AG09309 (cell line): ENCODE measurements around the gene CSRP3.

Experiments
- DNase-seq: peaks from one replicate; pipeline ENCODE4 v3.0.0-alpha.2; 2010; ENCODE audit warnings: low read depth
- H3K4me3 ChIP-seq: 2 replicates; pipeline ENCODE4 v1.5.1; 2011; ENCODE audit warnings: mild to moderate bottlenecking, low read depth, low read length, moderate library complexity; ENCODE audit not compliant: control insufficient read depth
- TF ChIP-seq, protein P1 (sequence below): IDR thresholded peaks from 2 replicates; pipeline ENCODE4 v1.5.1; 2011; ENCODE audit warnings: mild to moderate bottlenecking, low read depth, low read length, inconsistent platforms; ENCODE audit not compliant: insufficient read depth, control insufficient read depth; ENCODE audit errors: missing control alignments

The CSRP3 gene

DNA sequence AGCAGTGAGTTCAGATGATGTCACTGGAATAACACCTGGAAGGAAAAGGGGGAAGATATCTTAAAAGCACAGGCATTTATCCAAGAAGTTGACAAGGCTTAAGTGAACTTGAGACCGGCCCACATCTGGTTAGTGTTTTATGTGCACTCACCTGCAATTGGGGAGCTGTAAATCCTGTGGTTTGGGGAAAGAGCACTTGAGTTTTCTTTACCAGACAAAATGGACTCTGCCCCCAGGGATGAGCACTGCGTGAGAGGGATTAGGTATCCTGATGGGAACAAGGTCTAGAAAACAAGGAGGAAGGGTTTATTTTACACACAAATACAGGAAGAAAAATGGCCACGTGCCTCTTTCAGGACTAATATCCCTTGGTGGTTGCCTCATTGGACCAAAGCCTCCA, 23.8 kb upstream of the CSRP3 start:
- TF ChIP-seq, protein P1, sequence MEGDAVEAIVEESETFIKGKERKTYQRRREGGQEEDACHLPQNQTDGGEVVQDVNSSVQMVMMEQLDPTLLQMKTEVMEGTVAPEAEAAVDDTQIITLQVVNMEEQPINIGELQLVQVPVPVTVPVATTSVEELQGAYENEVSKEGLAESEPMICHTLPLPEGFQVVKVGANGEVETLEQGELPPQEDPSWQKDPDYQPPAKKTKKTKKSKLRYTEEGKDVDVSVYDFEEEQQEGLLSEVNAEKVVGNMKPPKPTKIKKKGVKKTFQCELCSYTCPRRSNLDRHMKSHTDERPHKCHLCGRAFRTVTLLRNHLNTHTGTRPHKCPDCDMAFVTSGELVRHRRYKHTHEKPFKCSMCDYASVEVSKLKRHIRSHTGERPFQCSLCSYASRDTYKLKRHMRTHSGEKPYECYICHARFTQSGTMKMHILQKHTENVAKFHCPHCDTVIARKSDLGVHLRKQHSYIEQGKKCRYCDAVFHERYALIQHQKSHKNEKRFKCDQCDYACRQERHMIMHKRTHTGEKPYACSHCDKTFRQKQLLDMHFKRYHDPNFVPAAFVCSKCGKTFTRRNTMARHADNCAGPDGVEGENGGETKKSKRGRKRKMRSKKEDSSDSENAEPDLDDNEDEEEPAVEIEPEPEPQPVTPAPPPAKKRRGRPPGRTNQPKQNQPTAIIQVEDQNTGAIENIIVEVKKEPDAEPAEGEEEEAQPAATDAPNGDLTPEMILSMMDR, result no peak
- no peak for DNase-seq
- H3K4me3 ChIP-seq, result no peak overlapping the region

DNA sequence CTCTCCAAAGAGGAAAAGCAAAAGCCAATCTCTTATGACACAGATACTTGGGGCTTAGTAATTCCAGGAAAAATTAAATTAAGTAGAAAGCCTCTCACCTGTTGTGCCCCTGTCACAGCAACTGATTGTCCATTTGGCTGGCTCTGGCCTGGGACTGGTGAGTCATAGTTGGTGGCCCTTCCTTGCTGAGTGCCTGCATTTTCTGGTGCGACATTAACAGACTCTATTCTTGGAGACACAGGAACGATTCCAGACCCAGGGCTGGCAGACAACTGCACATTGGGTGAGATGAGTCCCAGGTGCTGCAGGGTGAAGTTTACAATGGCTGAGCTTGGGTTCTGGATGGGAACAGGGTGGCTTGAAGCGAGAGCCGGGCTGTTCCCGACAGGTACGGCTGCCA, 23.3 kb upstream of the CSRP3 start:
- TF ChIP-seq, protein P1, result no peak
- DNase-seq, result no peak
- H3K4me3 ChIP-seq, result no peak overlapping the region

DNA sequence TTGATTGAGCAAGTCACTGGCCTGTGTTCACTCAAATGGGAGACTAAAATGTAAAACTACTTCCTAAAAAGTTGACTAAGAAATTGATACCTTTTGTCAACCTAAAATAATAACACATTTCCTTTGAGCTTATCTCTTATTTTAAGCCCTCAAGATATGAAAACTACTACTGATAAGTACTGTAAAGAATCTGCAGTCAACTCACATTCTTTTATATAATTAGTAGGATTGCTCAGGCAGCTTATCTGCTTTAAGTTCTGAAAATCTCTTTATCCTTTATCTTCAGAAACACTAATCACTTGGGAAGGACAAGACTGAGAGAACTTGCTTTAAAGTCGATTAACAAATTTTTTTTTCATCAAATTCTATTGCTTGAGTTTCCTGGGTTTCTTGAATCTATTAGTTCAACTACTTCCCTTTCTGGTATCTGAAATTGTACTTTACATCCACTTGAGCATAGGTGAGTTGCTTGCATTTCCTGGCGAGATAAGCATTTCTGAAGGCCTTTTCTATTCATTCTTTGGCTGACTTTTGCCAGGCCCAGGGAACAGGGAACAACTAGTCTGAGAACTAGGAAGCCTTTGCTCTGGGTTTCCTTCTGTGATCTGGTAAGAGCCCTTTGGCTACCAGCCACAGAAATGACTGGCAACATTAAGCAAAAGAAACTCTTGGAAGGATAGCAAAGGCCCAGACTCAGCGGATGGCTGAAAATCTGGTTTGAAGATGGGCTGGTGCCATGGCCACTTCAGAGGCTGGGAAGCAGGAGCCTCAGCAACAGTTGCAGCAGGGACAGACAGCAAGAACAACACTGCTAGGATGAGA, 19.3 kb upstream of the CSRP3 start:
- H3K4me3 ChIP-seq, result no peak overlapping the region
- DNase-seq, result no peak
- TF ChIP-seq, protein P1, result no peak

DNA sequence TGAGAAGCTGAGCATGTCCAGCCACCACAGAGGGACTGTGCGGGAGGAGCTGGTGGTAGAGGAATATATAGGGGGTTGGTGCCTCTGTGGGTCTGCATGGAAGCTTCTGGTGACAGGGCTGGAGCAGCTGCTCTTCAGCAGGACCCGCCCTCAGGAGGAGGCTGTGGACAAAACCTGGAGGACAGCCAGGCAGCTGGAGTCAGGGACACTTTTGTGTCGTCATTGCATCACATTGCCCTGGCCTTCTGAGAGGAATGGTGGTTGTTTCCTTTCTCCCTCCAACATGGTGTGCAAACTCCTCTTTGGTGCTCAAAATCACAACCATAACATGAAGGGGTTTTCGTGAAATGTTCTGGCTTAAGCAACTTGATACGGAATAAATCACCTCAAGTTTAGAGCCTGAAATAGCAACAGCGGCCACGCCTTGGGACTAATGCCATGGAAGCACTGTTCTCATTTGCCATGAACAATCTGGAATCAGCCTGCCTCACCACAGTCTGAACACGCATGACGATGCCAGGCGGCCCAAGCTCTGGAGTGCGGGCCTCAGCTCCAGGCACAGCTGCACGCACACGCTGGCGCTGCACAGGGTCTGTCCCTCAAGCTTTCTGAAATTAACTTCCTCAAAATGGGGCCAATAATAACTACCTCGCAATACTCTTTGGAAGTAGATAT, 17.1 kb upstream of the CSRP3 start:
- no peak for DNase-seq
- no peak overlapping the region for H3K4me3 ChIP-seq
- TF ChIP-seq, protein P1, result no peak

DNA sequence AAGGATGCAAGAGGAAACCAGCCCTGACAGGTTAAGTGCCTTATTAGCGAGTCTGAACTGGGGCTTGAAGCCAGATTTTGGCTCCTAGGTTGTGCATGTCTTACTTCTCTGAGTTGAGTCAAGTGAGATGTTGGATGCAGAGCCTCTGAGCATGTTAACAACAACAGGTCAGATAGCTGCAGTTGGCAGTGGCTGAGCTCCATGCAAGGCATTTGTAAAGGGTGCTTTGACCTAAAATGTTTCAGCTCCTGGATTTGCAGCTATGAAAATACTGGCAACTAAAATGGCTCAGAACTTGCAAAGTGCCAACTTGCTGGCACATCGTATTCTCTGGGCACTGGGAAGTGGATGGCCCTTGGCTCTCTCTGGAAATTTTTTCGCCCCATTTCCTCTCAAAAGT, 16.4 kb upstream of the CSRP3 start:
- no peak overlapping the region for H3K4me3 ChIP-seq
- TF ChIP-seq, protein P1, result no peak
- no peak for DNase-seq

DNA sequence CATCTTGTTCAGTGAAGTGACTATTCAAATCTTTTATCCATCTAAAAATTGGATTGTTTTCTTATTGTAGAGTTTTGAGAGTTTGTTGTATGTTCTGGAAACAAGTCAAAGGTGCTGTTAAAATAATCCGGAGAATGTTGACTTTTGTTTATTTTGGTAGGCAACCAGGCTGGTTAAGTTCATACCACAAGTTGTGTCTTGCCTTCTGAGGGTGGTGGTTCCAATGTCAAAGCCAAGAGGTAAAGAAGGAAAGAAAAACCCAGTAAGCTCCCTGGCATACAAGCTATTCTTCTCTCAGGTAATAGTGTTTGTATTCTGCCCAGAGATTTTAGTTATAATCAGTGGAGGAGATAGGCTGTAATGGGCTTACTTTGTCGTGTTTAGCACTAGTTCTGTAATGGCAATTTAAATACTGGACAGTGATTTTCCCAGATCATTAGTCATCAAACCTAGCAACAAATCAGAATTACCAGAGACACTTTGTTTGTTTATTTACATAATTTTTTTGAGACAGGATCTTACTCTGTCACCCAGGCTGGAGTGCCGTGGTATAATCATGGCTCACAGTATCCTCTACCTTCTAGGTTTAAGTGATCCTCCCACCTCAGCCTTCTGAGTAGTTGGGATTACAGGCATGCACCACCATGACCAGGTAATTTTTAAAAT, 15.1 kb upstream of the CSRP3 start:
- no peak overlapping the region for H3K4me3 ChIP-seq
- TF ChIP-seq, protein P1, result no peak
- no peak for DNase-seq
